ENCODE results near the gene STRIP2. TPM values are rescaled to one million over a fixed set of nuclear protein-coding genes. Genes with fewer than 3 reads are reported as not detected.
"Not testable (repeated sequence)": the region's sequence is repeated elsewhere in the genome, so short reads cannot be mapped to it uniquely, and the experiment has no call there.

STRIP2 gene
- total RNA-seq, 2 donors from 2014 or later = 11.7 to 15.8 TPM

GRCh38 chr7:129523924-129524323 lies 89.7 kb downstream of the STRIP2 start:
- Histone ChIP-seq H3K27ac (ENCODE audit: low read depth, low read length) (no peak overlapping the region), H3K27me3 (ENCODE audit: control insufficient read depth, insufficient read depth, low read length, poor library complexity, severe bottlenecking) (no peaks in the 10 kb centered on the region), H3K4me1 (ENCODE audit: control insufficient read depth, insufficient read depth, low read length) (no peaks in the 10 kb centered on the region), H3K9me3 (ENCODE audit: control insufficient read depth, low read length) (no peaks in the 10 kb centered on the region), H3K4me3 (ENCODE audit: low read length) (no peak overlapping the region), H3K9ac (ENCODE audit: extremely low read depth, low read length, poor library complexity, severe bottlenecking) (no peak overlapping the region), H3K36me3 (ENCODE audit: control insufficient read depth, insufficient read depth, low read length) (no peaks in the 10 kb centered on the region)
- Mint-ChIP-seq H3K27ac (no peak overlapping the region), H3K4me1 (peaks cover 3% of the 10 kb centered on the region), H3K27me3 (ENCODE audit: insufficient read depth) (no peaks in the 10 kb centered on the region), H3K9me3 (no peaks in the 10 kb centered on the region), H3K4me3 (no peak overlapping the region), H3K36me3 (ENCODE audit: low read depth) (no peaks in the 10 kb centered on the region)
- no peak for TF ChIP-seq CTCF (conservative IDR thresholded peaks at IDR 0.05)
- 84% methylated on average over 2 of the region's 3 CpGs; no CpG with 5 or more reads in 1 of the 2 experiments for WGBS, 2 experiments (ENCODE audit: insufficient coverage in 1 of 2, insufficient read length in 1 of 2)
- DNase-seq = no peak

GRCh38 chr7:129524405-129524804 lies 90.2 kb downstream of the STRIP2 start:
- not testable (repeated sequence) for H3K36me3 ChIP-seq (ENCODE audit: control insufficient read depth, insufficient read depth, low read length); DNase-seq; H3K36me3 Mint-ChIP-seq (ENCODE audit: low read depth); H3K4me1 Mint-ChIP-seq; H3K4me3 ChIP-seq (ENCODE audit: low read length); H3K27ac ChIP-seq (ENCODE audit: low read depth, low read length); H3K9me3 Mint-ChIP-seq; H3K9ac ChIP-seq (ENCODE audit: extremely low read depth, low read length, poor library complexity, severe bottlenecking); H3K9me3 ChIP-seq (ENCODE audit: control insufficient read depth, low read length); H3K27me3 Mint-ChIP-seq (ENCODE audit: insufficient read depth); H3K4me3 Mint-ChIP-seq; H3K27me3 ChIP-seq (ENCODE audit: control insufficient read depth, insufficient read depth, low read length, poor library complexity, severe bottlenecking); H3K27ac Mint-ChIP-seq; H3K4me1 ChIP-seq (ENCODE audit: control insufficient read depth, insufficient read depth, low read length)
- WGBS, 2 experiments (ENCODE audit: insufficient coverage in 1 of 2, insufficient read length in 1 of 2) = 96% methylated on average over 2 of the region's 2 CpGs; no CpG with 5 or more reads in 1 of the 2 experiments

- no peak for TF ChIP-seq CTCF (conservative IDR thresholded peaks at IDR 0.05)
- Mint-ChIP-seq H3K9me3 (no peaks in the 10 kb centered on the region), H3K4me1 (no peaks in the 10 kb centered on the region), H3K36me3 (ENCODE audit: low read depth) (no peaks in the 10 kb centered on the region), H3K27ac (no peak overlapping the region), H3K4me3 (no peak overlapping the region), H3K27me3 (ENCODE audit: insufficient read depth) (no peaks in the 10 kb centered on the region)
- no peak for DNase-seq
- WGBS, 2 experiments (ENCODE audit: insufficient coverage in 1 of 2, insufficient read length in 1 of 2) = 75 to 88% methylated on average over 7 to 9 of the region's 9 CpGs
- Histone ChIP-seq H3K36me3 (ENCODE audit: control insufficient read depth, insufficient read depth, low read length) (no peaks in the 10 kb centered on the region), H3K9me3 (ENCODE audit: control insufficient read depth, low read length) (no peaks in the 10 kb centered on the region), H3K27me3 (ENCODE audit: control insufficient read depth, insufficient read depth, low read length, poor library complexity, severe bottlenecking) (no peaks in the 10 kb centered on the region), H3K4me3 (ENCODE audit: low read length) (no peak overlapping the region), H3K9ac (ENCODE audit: extremely low read depth, low read length, poor library complexity, severe bottlenecking) (no peak overlapping the region), H3K4me1 (ENCODE audit: control insufficient read depth, insufficient read depth, low read length) (no peaks in the 10 kb centered on the region), H3K27ac (ENCODE audit: low read depth, low read length) (no peak overlapping the region)
Measured at GRCh38 chr7:129525225-129525862, 91.1 kb downstream of the STRIP2 start.

- Mint-ChIP-seq H3K4me1 (peaks cover 18% of the 10 kb centered on the region), H3K9me3 (no peaks in the 10 kb centered on the region), H3K4me3 (no peak overlapping the region), H3K36me3 (ENCODE audit: low read depth) (no peaks in the 10 kb centered on the region), H3K27ac (no peak overlapping the region), H3K27me3 (ENCODE audit: insufficient read depth) (no peaks in the 10 kb centered on the region)
- Histone ChIP-seq H3K4me3 (ENCODE audit: low read length) (no peak overlapping the region), H3K9me3 (ENCODE audit: control insufficient read depth, low read length) (no peaks in the 10 kb centered on the region), H3K27me3 (ENCODE audit: control insufficient read depth, insufficient read depth, low read length, poor library complexity, severe bottlenecking) (no peaks in the 10 kb centered on the region), H3K36me3 (ENCODE audit: control insufficient read depth, insufficient read depth, low read length) (no peaks in the 10 kb centered on the region), H3K4me1 (ENCODE audit: control insufficient read depth, insufficient read depth, low read length) (no peaks in the 10 kb centered on the region), H3K9ac (ENCODE audit: extremely low read depth, low read length, poor library complexity, severe bottlenecking) (no peak overlapping the region), H3K27ac (ENCODE audit: low read depth, low read length) (no peak overlapping the region)
- 82 to 87% methylated on average over 3 to 4 of the region's 4 CpGs for WGBS, 2 experiments (ENCODE audit: insufficient coverage in 1 of 2, insufficient read length in 1 of 2)
- TF ChIP-seq CTCF (conservative IDR thresholded peaks at IDR 0.05) = peak; percentile 20
- DNase-seq = peak; percentile 70
Measured at GRCh38 chr7:129529643-129530042, 95.4 kb downstream of the STRIP2 start.

Measured in endodermal cell (in vitro differentiated cells).